OCI-LY3 (cell line): Measurements from ENCODE around the gene DNAJB14.

ENCODE experiments used
- EZH2phosphoT487 ChIP-seq: fragments of 200-600 bp; shearing (Covaris generic); IDR thresholded peaks from 2 replicates; pipeline ENCODE4 v1.6.1; 2018; ENCODE audit warnings: antibody characterized with exemption, mixed run types, low read depth
- TF ChIP-seq, protein P1 (sequence below): fragments of 200-600, 300-600 bp; sonication (generic); IDR thresholded peaks from 2 replicates; pipeline ENCODE4 v1.5.1; 2014; ENCODE audit warnings: antibody characterized with exemption, low read length, low read depth

GRCh38 chr4:99853190-99853589, 93.2 kb downstream of the DNAJB14 start:
- TF ChIP-seq, protein P1, sequence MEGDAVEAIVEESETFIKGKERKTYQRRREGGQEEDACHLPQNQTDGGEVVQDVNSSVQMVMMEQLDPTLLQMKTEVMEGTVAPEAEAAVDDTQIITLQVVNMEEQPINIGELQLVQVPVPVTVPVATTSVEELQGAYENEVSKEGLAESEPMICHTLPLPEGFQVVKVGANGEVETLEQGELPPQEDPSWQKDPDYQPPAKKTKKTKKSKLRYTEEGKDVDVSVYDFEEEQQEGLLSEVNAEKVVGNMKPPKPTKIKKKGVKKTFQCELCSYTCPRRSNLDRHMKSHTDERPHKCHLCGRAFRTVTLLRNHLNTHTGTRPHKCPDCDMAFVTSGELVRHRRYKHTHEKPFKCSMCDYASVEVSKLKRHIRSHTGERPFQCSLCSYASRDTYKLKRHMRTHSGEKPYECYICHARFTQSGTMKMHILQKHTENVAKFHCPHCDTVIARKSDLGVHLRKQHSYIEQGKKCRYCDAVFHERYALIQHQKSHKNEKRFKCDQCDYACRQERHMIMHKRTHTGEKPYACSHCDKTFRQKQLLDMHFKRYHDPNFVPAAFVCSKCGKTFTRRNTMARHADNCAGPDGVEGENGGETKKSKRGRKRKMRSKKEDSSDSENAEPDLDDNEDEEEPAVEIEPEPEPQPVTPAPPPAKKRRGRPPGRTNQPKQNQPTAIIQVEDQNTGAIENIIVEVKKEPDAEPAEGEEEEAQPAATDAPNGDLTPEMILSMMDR, result no peak
- no peak for TF ChIP-seq EZH2phosphoT487
